Hepatocyte (in vitro differentiated cells): ENCODE results near the gene TTC34.

Experiments
- CTCF ChIP-seq: fragments of 200-600 bp; sonication (generic); IDR thresholded peaks from 2 replicates; pipeline ENCODE4 v1.5.1; 2016; ENCODE audit warnings: antibody characterized with exemption, mild to moderate bottlenecking; ENCODE audit not compliant: poor library complexity
- EZH2phosphoT487 ChIP-seq: fragments of 200-600 bp; sonication (generic); IDR thresholded peaks from one replicate; pipeline ENCODE4 v1.6.1; 2018; ENCODE audit warnings: antibody characterized with exemption, mild to moderate bottlenecking, low read depth, moderate library complexity; ENCODE audit not compliant: unreplicated experiment, severe bottlenecking

GRCh38 chr1:2778220-2778592, 23.3 kb downstream of the TTC34 start:
- no peak for TF ChIP-seq EZH2phosphoT487
- no peak for TF ChIP-seq CTCF
